ENCODE data around the gene RAD51AP1. TPM values are rescaled to one million over a fixed set of nuclear protein-coding genes. Genes with fewer than 3 reads are reported as not detected.

Gene RAD51AP1
- total and polyA plus RNA-seq, 2 of the 8 experiments (the other 6 are each of a cell fraction or from before 2014, with no cell fraction given), result 29.7 to 48.3 TPM

- TF ChIP-seq JUN (IDR thresholded peaks at IDR 0.05; ENCODE audit: low read depth, low read length), result no peak
- peak; percentile 8 to 34; a peak in 2 of 4 replicates for TF ChIP-seq RAD21 (IDR thresholded peaks at IDR 0.05 in 1 of 2, conservative IDR thresholded peaks at IDR 0.05 in 1 of 2; ENCODE audit: low read depth in 2 of 2, low read length in 2 of 2)
- no peak for TF ChIP-seq CTBP2 (IDR thresholded peaks at IDR 0.05; ENCODE audit: borderline replicate concordance, insufficient read depth, insufficient read length, low read length)
- no peak for TF ChIP-seq RFX5 (IDR thresholded peaks at IDR 0.05; ENCODE audit: borderline replicate concordance, low read depth, low read length)
Observed at GRCh38 chr12:4587108-4587507, 48.4 kb downstream of the RAD51AP1 start (continued).
